CD4-positive, alpha-beta T cell treated with Interferon alpha-2 for 1 hour (primary cell): ENCODE measurements around the gene AP2A2.
A peak's percentile ranks its signal among the peaks of the same experiment; 100 is the strongest.

Source experiments
- DNase-seq, 2 donors: peaks; one replicate each; pipeline ENCODE4 v3.0.0-alpha.2; 2020 to 2022

Gene AP2A2

DNA sequence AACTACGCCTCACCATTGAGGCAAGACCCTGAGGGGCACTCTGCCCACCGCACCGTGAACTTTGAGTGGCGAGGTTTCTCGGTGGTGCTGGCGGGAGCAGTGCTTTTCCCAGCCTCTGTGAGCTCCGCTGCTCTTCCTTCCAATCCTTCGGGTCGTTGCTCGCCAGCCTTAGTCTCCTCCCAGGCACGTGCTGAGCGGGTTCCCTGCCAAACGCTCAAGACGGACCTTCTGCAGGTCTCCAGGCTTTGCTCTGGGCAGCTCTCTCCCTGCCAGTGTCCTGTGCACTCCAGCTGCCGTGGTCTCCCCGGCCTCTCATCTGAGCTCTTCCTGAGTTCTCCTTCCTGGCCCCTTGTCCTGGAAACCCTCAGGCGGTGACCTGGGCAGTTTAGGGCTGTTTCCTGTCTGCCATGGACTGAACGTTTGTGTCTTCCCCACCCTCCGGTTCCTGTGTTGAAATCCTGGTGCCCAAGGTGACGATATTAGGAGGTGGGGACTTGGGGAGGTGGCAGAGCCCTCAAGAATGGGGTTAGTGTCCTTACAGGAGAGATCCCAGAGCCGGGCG, 122.0 kb downstream of the AP2A2 start:
- no peak for DNase-seq

- no peak for DNase-seq
Observed at GRCh38 chr11:1048375-1049070, 122.9 kb downstream of the AP2A2 start.

- no peak for DNase-seq
Observed at GRCh38 chr11:1049071-1049405, 123.4 kb downstream of the AP2A2 start.

GRCh38 chr11:1049431-1049891, 123.8 kb downstream of the AP2A2 start:
- no peak for DNase-seq

DNA sequence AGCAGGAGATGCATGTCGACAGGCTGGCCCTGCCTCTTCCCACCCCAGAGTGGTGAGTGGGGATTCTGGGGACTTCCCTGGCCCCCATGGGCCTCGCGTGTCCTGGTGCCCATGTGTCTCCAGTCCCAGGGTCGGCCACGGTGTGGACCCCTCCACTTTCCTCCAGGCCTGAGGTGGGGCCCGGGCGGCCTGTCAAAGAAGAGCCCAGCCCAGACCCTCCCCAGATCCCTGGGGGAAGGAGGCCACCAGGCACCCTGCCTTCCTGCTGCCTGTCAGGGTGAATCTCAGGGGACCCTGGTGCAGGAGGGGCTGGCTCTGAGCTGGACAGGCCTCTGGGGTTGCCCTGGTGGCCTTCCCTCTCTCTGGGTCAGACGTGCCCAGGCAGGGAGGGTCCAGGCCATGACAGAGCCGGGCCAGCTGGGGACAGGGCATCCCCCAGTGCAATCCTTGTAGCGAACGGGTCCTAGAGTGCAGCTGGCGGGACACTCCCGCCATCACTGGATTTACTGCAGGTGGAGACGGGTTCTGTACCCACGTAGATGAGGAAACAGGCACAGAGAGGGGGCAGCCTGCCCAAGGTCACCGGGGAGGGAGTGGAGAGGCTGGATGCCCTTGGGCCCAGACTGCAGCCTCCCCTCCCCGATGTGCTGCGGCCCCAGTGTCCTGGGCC, 124.4 kb downstream of the AP2A2 start:
- no peak for DNase-seq

GRCh38 chr11:1050581-1051355, 125.1 kb downstream of the AP2A2 start:
- DNase-seq, result peak; percentile 67 to 79

- no peak for DNase-seq
Observed at GRCh38 chr11:1051356-1052132, 125.9 kb downstream of the AP2A2 start.

DNA sequence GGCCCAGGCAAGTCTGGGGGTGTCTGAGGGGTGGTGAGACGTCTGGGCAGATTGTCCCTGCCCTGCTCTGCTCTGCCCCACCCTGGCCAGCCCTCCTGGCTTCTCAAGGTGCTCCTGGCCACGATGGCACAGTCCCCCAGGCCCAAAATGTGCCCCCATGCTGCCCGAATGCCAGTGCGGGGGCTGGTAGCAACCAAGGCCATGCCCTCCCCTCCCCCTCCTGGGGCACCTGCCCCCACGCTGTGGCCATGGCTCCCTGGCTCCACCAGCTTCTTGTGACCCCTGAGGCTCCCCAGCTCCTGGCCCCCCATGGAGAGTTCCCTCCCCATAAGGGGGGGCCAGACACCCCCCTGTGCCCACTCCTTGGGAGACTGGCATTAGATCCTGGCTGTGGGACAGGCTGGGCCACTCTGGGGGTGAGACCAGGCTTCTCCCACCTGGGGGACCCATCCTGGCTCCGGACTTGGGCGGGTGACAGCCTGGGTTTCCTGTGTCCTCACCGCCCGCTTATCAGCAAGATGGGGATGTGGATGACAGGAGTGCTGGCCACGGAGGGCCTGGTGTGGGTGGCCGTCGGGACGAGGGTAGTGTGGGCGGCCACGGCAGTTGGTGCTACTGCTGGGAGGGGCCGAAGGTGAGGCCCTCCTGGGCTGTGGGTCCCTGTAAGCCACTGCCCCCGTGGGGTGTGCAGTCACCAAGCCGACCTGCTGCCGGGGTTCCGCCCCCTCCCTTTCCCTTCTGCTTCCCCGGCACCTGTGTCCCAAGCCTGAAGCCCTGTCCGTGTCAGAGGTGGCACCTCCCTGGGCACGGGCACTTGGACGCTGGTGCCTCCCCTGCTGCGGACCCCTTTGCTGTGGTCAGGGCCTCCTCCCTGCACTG, 126.7 kb downstream of the AP2A2 start:
- DNase-seq, result no peak

- no peak for DNase-seq
Observed at GRCh38 chr11:1053121-1053901, 127.6 kb downstream of the AP2A2 start.

- DNase-seq, result no peak
Observed at GRCh38 chr11:1054143-1055108, 128.8 kb downstream of the AP2A2 start.

DNA sequence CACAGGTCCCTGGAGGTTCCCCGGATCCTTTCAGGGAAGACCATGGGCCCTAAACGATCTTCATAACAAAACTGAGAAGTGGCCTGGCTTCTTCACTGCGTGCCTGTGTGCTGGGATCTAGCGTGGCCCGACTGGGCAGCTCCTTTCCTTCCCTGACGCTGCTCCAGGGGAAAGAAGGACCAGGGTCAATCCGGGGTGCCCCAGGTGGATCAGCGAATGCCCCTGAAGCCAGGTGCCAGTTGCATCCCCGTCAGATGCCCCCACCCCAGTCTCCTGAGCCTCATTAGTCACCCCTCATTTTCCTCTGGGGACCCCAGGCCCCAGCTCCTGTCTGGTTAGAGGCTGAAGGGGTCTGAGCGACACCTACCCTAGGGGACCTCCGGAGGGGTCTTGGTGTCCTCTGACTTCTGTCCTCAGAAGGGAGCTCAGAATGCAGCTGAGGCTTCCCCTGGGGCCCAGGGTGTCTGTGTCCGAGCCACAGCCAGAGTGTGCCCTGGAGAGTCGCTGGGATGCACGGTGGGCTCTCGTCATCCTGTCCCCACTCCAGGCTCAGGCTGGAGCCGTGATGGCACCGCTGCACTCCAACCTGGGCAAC, 129.5 kb downstream of the AP2A2 start:
- no peak for DNase-seq

GRCh38 chr11:1055990-1056771, 130.5 kb downstream of the AP2A2 start:
- no peak for DNase-seq

DNA sequence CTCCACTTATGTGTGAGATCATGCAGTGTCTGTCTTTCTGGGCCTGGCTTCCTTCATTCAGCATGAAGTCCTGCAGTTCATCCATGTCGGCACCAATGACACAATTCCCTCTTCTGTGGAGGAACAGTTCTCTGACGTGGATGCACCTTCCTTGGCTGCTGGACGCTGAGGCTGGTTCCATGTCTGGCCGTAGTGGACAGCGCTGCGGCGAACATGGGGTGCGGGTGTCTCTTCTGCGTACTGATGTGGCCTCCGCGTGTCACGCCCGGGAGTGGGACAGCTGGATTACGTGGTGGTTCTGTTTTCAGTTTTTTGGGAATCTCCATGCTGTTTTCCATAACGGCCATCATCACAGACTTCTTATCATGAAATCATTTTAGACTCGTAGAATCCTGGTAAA, 132.1 kb downstream of the AP2A2 start:
- no peak for DNase-seq

DNA sequence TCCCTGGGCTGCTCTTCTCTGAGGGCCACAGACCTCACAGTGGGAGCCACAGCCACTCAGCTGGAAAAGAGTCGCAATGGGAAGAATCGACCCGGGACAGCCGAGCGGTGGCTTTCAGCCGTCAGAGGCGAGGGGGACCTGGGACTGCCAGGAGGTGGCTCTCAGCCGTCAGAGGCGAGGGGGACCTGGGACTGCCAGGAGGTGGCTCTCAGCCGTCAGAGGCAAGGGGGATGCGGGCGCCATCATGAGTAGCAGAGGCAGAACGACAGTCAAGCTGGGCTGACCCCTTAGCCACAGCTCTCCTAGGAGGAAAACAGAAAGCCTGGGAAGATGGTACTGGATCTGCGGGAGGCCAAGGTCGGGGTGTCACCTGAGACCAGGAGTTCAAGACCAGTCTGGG, 134.1 kb downstream of the AP2A2 start:
- DNase-seq, result no peak

- DNase-seq, result no peak
Observed at GRCh38 chr11:1060410-1060809, 134.7 kb downstream of the AP2A2 start.

DNA sequence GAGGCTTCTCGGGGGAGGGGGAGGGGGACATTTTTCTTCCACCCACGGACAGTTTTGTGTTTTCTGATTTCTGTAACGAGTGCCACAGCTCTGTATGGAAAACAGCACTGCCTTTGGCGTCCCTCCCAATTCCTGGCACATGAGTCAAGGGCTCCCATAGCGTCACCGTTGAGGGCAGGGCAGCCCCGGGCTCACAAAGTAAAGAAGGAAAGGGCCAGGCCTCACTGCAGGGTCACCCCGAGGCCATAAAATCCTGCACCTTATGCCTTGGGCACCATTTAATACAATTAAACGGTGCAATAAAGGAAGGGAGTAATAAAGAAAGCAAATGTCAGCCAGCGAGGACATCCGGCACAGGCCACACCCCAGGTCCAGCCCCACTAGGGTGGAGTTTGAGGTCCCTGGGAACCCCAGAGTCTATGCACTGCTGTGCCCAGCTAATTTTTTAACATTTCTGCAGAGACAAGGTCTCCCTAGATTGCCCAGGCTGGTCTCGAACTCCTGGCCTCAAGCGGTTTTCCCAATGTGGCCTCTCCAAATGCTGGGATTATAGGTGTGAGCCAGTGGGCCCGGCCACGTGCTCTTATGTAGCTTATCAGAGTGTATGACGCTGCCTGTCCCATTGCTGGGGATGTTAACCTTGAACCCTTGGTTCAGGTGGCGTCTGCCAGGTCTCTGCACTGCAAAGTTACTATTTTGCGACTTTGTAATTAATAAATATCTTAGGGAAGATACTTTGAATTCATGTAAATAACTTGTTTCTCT, 135.4 kb downstream of the AP2A2 start:
- DNase-seq, result no peak
